Stimulated activated CD8-positive, alpha-beta memory T cell treated with anti-CD3 and anti-CD28 coated beads, Interleukin-7, amount 100 ng/mL, for 24 hours (primary cell): ENCODE measurements around the gene FOXP1.

ENCODE experiments used
- DNase-seq: peaks from one replicate; pipeline ENCODE4 v3.0.0-alpha.2; 2020; ENCODE audit warnings: low read depth

FOXP1 gene

GRCh38 chr3:71485896-71486295, 97.6 kb downstream of the FOXP1 start:
- DNase-seq: no peak

GRCh38 chr3:71484452-71484851, 99.1 kb downstream of the FOXP1 start:
- DNase-seq: no peak

- DNase-seq: no peak
Observed at GRCh38 chr3:71484047-71484446, 99.5 kb downstream of the FOXP1 start.

- no peak for DNase-seq
Observed at GRCh38 chr3:71482771-71483170, 100.8 kb downstream of the FOXP1 start.

GRCh38 chr3:71478568-71478967, 105.0 kb downstream of the FOXP1 start:
- no peak for DNase-seq

- DNase-seq: no peak
Observed at GRCh38 chr3:71476950-71477349, 106.6 kb downstream of the FOXP1 start.

GRCh38 chr3:71469138-71469435, 114.4 kb downstream of the FOXP1 start:
- no peak for DNase-seq

GRCh38 chr3:71468311-71469137, 115.0 kb downstream of the FOXP1 start:
- DNase-seq: no peak

- DNase-seq: no peak
Observed at GRCh38 chr3:71466483-71466882, 117.0 kb downstream of the FOXP1 start.

GRCh38 chr3:71465371-71466036, 118.0 kb downstream of the FOXP1 start:
- no peak for DNase-seq

GRCh38 chr3:71464613-71465012, 118.9 kb downstream of the FOXP1 start:
- DNase-seq: no peak

- no peak for DNase-seq
Observed at GRCh38 chr3:71463617-71464016, 119.9 kb downstream of the FOXP1 start.

- DNase-seq: no peak
Observed at GRCh38 chr3:71462586-71462985, 120.9 kb downstream of the FOXP1 start.

- no peak for DNase-seq
Observed at GRCh38 chr3:71461749-71462483, 121.6 kb downstream of the FOXP1 start.

- no peak for DNase-seq
Observed at GRCh38 chr3:71461114-71461513, 122.4 kb downstream of the FOXP1 start.

GRCh38 chr3:71458895-71459294, 124.6 kb downstream of the FOXP1 start:
- no peak for DNase-seq

- DNase-seq: no peak
Observed at GRCh38 chr3:71456826-71457225, 126.7 kb downstream of the FOXP1 start.

GRCh38 chr3:71456156-71456555, 127.4 kb downstream of the FOXP1 start:
- DNase-seq: no peak

GRCh38 chr3:71454512-71455403, 128.8 kb downstream of the FOXP1 start:
- DNase-seq: no peak

- DNase-seq: no peak
Observed at GRCh38 chr3:71453822-71454511, 129.6 kb downstream of the FOXP1 start.

- DNase-seq: no peak
Observed at GRCh38 chr3:71453319-71453718, 130.2 kb downstream of the FOXP1 start.
